H4 (cell line): ENCODE measurements around the gene NOL4L. TPM values are rescaled to one million over a fixed set of nuclear protein-coding genes. Genes with fewer than 3 reads are reported as not detected.

Experiments
- DNase-seq: peaks from one replicate; pipeline ENCODE4 v3.0.0-alpha.2; 2015; ENCODE audit warnings: low spot score
- total RNA-seq: library from RNA; depleted of rRNA; stranded (reverse); fragments of >200 nt; shearing (Covaris generic); gene quantifications from 2 replicates; pipeline ENCODE4 v1.2.3, GENCODE V29; 2014

Gene NOL4L
- total RNA-seq, 1 experiment from 2014 or later, result 10.6 TPM

DNA sequence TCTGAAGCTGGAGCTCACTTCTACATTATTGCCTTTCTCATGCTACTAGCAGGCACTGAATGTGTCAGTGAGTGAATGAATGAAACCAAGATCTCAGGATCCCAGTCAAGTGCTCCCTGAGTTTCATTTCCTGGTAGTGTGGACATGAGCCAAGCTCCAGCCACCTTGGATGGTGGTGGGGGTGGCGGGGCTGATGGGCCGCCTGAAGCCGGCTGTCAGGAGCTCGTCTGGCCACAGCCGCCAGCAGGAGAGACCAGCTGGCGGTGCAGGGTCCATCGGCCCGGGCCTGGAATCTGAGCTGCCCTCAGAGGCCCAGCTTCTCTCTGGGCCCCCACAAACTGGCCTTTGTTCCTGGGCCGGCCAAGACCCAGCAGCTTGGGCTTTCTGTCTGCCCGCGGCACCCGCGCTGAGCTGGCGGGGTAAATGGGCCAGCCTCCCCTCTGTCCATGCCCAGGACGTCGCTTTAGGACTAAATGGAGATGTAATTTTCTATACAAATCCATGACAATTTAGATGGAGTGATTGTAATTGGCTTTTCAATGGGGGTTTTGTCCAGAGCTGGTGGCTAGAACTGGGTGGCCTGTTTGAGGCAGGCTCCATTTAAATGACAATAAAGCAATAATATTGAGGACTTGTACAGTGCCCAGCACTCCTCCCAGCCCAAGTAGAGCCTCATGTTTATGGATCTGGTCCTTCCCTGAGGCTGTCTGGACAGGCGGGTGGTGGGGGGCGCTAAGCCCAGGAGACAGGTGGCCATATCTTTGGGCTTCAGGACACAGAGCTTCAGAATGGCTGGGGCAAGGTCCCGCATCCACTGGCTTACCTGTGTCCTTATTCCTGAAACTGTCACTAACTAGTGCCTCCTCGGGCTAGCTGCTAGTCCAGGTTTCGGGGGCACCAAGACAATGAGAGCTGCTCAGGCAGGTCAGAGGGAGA lies 43.5 kb downstream of the NOL4L start:
- DNase-seq, result no peak

DNA sequence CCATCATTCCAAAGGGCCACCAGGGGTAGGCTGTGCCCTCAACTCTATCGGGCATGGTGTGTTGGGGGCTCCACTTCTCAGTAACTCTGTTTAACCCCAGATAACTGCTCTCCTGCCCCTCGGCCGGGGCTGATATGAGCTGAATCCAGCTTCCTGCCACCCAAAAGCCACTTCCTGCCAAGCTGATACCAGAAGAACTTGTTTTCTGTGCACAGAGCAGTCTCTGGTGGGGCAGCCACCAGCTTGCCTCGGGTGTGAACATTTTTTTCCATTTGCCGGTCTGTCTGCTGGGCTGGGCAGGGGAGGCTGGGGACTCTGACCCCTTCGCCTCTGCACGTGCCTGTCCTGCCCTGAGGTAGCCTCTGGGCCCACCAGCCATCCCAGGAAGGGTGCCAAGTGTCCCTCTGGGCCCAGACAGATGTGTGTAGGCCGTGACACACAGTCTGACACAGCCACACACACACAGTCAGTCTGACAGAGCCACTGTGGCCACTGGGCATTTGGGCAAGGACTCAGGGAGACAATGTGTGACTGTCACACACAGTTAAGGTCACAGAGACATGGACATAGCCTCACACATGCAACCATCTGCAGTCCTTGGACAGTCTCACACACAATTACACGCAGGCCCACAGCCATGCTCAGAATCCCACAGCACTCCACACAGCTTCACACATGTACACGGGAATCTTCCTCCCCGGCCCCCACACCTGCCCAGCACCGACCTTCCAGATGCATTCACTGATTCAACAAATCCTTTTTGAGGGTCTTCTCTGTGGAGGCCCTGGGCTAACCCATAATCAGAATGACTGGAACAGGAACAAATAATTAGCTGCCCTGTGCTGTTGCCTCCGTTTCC lies 45.1 kb downstream of the NOL4L start:
- no peak for DNase-seq

DNA sequence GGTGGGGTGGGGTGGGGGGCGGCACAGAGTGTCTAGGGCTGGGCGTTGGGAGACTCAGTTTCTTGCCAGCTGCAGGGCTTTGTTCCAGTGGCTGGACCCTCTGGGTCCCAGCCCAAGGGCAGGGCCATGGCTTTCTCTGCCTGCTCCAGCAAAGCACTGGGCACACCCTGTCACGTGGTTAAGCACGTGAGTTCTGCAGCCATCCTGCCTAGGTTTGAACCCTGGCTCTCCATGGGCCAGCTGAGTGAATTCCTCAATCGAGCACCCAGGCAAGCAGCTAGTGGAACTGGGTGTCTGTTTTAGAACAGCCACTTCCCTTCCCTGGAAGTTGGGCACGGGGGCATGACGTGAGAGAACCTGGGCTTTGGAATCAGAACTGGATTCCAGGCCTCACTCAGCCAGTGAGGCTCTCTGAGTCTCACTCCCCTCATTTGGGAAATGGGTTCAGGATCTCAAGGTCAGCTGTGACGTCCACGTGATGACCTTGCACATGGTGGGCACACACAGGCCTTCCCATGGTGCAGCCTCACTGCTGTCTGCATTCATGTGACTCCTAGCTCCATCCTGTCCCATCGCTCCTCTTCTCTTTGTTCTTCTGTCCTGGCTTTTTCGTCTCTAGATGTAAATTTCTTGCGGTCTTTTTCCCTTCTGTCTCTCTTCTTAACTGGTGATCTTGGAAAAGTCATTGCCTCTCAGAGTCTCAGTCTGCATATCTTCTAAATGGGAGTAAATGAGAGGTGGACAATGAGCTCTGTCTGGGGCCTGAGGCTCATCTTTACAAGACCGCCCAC lies 45.9 kb downstream of the NOL4L start:
- DNase-seq, result no peak

DNA sequence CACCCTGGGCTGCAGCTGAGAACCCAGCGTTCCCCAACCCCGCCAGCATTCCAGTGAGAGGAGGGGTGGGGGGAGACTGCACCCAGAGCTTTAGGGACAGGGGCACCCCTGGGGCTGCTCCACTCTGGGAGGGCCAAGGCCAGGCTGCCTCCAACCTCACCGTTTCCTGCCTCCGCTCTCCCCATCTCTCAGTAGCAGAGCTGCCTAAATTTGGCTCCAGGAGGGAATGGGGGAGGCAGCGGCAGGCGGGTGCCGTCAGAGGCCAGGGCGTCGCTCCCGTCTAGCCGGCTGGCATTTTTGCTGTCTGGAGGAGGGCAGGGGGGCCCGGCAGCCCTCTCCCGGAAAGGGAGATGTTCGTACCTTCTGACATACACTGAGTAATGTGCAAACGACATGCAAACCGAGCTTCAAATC lies 46.6 kb downstream of the NOL4L start:
- DNase-seq, result no peak

DNA sequence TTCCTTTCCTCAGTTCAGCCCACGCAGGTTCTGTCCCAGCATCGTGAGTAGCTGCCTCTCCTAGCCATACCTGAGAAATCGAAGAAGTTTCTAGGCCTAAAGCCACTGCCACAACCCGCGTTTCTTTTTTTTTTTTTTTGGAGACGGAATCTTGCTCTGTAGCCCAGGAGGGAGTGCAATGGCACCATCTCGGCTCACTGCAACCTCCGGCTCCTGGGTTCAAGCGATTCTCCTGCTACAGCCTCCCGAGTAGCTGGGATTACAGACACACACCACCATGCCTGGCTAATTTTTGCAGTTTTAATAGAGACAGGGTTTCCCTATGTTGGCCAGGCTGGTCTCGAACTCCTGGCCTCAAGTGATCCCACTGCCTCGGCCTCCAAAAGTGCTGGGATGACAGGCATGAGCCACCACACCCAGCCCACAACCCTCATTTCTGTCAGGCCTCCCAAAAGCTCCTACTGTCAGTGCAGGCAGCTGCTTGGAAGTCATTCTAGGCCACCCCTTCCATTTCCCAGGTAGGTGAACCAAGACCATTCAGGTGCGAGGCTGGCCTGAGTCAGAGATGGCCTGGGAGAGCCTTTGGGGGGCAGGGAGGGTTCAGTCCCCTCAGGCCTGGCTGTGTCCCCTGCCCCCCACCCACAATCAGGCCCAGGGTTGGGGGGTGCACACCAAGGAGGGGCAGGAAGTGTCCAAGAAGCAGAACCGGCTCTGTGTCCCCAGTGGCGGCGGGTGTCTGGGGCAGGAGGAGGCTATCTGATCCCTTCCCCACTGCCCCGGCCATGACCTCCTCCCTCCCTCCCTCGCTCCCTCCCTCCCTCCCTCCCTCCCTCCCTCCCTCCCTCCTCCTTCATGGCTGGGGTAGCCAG lies 47.2 kb downstream of the NOL4L start:
- no peak for DNase-seq

DNA sequence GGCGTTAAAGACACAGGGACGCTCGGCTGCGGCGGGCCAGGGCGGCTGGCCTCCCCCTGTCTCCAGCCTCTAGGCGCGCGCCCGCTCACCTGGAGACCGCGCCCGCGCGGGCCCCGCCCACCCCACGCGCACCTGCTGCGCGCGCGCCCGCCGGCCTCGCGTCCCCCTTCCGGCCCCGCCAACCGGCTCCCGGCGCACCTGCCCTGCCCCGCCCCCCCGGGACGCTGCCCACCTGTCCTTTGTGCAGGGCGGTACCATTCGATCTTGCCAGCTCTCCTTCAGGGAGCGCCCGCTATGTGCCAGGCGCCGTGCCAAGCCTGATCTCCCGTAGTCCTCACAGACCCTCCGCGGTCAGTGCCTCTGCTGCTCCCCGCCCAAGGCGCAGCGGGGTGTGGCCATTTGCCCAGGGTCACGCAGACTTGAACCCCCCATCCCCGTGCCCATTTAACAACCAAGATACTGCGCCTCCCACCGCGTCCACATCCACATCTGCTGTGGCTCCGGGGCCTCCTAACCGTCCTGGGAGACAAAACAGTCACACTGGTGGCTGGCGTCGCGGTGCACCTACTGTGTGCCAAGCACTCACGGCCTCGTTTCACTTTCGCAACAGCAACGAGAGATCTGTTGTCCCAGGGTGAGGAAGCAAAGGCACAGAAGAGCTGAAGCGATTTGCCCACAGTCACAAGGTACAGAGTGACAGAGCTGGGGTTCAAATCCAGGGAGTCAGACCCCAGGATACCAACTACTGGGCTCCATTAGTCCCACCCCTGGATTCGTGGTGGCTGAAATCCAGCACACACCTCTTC lies 48.1 kb downstream of the NOL4L start:
- DNase-seq, result no peak

DNA sequence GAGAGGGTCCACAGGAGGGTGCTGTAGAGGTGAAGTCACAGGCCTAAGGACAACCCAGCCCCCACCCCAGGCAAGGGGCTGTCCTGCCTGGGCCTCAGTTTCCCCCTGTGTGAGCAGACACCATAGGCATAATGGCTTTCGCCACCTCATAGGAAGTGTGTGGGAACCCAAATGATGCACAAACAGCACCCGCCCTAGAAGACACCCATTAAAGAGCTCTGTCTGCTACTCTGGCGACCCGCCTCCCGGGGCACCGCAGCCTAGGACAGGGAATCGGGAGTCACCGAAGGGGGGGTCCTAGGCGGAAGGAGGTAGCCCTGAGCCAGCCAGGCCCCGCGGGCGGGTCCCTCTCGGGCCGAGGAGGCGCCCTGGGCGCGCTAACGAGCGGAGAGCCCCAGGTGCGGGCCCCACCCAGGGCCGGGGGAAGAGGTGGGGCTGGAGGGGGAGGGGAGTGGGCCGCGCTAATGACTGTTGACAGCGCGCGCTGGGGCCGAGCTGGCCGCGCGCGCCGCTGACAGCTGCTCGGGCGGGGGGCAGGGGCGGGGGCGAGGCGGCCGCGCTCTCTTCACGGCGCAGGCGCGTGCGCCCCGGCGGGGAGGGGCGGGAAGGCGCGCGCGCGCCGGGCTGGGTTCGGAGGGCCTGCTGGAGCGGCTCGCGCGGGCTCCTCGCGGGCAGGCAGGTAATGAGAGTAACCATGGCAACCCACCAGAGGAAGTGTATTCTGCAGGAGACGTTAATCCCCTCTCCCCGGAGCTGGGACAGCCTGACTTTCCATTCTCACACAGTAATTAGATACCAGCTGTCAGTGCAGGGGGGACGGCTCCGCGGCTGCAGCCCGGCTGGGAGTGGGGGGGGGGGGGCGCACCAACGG lies 48.9 kb downstream of the NOL4L start:
- DNase-seq, result peak; percentile 33

DNA sequence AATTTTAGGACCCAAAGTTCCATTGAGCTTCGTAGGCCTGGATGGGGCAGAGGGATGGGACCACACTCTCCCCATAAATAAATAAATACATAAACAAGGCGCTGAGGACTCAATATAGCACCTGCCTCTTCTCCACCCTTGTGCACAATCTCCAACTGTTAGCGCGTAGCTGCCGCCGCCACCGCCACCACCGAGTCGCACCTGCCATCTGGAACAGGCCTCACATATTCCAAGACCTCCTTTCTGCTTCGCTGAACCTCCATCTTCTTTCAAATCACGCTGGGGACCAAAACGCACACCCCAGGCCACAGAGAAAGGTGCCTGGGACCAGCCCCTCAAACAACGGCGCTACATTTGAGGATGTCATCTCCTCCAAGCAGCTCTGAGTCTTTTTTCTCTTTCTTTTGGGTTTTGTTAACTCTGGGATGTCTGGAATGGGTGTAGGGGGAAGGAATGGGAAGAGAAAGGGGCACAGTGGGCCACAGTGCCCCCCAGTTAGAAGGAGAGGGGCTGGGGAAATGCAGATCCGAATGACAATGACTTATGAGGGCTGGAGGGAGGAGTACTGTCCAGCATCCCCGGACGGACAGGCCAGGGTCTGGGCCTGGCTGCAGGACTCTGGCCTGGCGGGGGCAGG lies 49.7 kb downstream of the NOL4L start:
- DNase-seq, result no peak

DNA sequence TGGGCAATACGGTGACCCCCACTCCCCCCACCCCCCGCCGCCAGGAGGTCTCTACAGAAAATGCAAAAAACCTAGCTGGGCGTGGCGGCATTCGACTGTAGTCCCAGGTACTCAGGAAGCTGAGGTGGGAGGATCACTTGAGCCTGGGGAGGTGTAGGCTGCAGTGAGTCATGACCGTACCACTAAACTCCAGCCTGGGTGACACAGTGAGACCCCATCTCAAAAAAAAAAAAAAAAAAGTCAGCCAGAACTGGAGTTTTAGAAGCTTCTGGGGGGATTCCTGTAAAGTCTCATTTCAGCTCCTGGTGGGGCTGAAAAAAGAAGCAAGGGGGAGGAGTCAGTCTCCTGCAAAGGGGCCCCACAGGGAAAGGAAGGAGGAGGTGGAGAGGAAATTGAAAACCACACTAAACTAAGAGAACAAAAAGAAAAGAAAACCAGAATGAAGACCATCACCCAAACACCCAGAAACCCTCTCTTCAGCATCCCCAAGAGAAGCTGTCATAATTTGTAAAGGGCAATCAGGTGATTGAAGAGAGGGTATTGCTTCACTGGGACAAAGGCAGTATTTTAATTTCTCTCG lies 50.4 kb downstream of the NOL4L start:
- DNase-seq, result no peak

DNA sequence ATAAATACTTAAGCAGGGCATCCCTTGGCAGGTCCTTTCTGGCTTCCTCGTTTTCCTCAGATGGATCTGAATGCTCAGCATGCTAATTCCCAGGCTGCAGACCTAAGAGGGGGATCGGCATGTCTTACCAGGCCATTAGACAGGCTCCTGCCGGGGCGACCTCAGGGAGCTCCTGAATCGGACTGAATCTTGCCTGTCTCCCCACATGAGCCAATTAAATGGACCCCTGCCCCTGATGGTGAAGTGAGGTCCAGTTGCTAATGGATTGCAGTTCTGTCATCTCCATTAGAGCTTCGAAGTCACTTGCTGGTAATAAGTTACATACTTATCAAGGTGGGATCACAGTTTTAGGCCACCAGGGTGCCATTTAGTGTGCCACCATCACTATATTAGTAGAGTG lies 51.4 kb downstream of the NOL4L start:
- no peak for DNase-seq

DNA sequence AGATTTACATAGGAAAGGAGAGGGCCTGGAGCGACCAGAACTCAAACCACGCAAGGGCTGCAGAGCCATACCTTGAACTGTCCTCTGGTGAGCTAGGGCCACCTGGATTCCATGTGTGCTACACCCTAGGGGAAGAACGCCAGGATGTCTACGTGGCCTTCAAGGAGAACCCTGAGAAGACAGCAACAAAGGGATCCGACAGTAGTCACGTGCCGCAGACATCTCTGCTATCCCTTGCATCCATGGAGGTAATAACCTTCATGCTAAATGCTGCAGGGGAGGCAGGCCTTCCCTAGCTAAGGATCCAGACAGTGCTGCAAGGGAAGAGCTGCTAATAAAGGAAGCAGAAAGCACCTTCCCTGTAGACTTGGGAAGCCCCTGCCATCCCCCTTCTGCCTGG lies 52.9 kb downstream of the NOL4L start:
- DNase-seq, result no peak

DNA sequence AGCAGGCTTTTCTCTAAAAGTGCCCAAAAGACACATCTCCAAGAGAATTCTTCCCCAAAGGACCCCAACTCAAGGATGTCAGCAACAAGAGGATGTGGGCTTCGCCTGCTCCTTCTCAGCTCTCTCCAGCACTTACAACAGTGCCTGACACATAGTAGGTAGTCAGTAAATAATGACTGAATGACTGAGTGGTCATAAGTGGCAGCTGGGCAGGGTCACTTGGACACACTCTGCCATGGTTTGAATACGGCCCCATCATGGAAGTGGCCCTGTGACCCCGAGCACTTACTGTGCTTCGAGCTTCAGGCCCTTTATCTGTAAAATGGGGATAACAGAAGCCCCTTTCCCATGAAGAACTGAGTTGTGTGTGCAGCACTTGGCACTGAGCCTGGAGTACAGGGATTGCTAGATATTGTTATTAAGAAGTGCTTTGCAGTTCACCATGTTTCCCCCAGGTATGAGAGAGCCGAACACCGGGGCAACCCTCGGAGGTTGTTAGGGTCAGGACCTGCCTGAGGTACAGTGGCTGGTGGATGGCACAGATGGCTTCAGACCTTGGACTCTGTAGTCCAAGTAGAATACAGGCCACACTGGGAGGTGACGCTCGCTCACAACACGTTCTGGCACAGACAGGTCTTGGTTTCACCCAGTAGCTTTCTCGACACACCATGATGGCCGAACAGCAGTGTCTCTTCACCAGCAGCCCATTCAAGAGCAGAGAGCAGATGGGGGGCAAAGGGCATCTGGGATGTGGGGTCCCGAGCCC lies 56.0 kb downstream of the NOL4L start:
- DNase-seq, result no peak

DNA sequence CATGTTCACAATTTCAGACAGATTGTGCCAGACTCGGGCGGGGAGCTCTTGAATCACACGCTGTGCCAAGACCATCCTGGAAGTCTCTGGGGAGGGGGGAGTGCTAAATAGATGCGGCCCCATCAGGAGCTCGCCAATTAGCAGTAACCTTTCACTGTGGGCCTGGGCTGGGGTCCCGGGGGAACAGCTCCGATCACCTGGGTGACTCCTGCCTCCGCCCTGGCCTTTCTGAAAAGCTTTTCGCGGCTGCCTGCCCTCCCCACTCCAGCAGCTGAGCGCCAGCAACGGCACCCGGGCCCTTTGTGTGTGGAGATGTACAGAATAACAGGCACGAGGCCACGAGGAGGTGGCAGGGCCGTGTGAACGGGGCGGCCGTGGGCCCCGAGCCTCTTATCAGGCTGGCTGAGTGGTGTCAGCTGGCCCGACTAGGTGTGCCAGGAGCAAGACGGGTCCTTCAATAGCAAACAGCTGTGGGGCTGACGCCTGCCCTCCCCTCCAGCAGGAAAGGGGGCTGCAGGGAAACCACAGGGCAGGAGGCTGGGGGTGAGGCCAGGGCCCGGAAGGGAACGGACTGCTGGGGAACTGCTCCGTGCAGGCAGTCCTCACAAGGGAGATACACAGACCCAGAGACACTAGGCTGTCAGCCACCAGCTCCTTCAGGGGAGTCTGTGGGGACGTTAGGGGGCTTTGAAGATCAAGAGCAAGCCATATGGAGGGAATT lies 56.8 kb downstream of the NOL4L start:
- DNase-seq, result no peak

DNA sequence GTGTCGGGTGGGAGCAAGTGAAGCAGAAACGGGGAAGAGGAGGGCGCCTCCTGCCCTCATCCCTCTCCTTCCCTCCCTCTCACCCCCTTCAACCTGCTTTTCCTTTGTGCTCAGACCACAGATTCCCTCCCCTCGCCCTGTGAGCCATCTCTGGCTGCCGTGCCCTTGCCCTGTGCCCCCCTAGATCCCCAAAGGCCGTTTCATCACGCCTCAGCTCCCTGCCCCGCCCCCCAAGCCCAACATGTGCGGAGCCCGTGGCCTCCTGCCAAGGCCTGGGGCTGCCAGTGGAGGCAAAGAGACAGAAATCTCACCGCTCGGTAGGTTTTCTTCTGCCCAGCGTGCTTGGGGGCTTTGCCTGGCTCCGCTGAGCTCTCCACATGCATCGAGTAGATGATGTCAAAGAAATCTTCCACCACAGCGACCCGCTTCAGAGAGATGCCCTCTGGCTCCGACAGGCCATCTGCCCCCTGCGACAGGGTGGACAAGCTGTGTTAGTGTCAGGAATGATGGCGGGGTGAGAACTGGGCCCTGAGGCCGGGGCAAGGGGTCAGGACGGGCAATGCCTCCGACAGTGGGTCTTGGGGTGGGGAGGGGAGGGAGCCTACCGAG lies 57.6 kb downstream of the NOL4L start:
- DNase-seq, result no peak

DNA sequence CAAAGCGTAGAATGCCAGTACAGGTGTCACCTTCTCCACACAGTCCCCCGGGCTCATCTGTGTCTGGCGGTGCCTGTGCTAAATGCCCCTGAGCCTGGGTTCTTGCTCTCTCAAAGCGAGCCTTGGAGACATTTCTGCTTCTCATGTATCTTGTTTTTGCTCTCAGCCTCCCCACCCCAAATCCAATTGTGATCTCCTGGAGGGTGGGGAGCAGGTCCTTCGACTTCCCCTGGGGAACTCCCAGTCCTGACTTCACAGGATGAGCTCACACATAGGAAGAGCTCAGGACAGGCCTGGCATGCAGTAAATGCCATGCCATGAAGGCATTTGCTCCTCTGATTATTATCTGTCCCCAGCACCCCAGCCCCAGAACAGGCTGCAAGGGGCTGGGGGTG lies 58.1 kb downstream of the NOL4L start:
- DNase-seq, result no peak

DNA sequence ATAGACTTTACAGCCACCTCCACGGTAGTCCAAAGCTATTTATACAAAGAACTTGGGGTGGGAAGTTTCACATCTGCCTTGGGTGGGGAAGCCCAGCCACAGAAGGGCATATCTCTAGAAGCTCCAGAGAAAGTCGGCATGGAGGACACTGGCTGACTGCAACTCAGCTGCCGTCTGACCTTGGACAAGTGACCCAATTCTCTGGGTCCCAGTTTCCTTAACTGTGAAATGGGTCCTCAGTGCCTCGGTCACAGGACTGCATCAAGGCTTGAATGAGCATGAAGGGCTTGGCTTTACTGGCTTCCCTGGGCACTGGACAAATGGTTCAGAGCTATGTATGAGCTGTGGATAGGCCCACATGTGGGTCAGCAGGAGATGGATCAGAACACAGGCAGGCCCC lies 58.6 kb downstream of the NOL4L start:
- no peak for DNase-seq
